ENCODE results near the gene KIAA1586.
"Not testable (repeated sequence)": the region's sequence is repeated elsewhere in the genome, so short reads cannot be mapped to it uniquely, and the experiment has no call there.

Gene KIAA1586

DNA sequence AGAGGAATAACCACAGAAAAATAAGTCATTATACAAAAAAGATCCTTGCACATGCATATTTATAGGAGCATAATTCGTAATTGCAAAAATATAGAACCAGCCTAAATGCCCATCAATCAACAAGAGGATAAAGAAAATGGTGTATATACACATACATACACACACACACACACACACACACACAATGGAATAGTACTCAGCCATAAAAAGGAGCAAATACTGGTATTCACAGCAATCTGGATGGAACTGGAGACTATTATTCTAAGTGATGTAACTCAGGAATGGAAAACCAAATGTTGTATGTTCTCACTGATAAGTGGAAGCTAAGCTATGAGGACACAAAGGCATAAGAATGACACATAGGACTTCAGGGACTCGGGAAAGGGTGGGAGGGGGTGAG lies 1.9 kb upstream of the KIAA1586 start:
- DNase-seq, result no peak

DNA sequence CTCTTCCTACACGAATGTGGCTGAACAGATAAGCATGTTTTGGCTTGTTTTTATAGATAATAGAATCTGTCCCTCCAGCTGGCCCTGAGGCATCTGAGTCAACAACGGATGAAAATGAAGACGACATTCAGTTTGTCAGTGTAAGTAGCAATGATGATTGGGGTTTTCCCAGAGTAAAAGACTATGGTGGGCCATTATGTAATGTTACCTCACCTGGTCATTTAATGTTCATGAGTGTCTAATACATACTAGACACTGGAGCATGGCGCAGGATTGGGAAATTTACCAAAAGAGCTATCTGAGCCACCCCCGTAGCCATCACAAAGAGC lies 728 bp downstream of the KIAA1586 start:
- not testable (repeated sequence) for DNase-seq

DNA sequence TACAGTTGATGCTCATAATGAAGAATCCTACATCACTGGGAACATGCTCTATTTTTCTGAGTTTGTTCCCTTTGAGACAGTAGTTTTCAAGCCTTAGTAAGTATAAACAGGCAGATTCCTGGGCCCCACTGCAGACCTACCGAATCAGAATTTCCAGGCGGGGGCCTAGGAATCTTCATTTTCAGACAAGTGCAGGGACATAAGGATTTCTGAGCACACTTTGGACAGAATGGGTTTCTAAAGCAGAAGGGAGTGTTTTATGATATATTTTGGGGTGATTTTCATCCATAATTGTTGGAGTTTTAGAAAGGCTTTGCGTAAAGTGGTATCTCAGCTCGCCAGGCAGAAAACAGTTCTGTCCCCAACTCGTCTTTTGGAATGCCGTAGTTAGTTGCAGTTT lies 1.4 kb downstream of the KIAA1586 start:
- DNase-seq, result not testable (repeated sequence)

DNA sequence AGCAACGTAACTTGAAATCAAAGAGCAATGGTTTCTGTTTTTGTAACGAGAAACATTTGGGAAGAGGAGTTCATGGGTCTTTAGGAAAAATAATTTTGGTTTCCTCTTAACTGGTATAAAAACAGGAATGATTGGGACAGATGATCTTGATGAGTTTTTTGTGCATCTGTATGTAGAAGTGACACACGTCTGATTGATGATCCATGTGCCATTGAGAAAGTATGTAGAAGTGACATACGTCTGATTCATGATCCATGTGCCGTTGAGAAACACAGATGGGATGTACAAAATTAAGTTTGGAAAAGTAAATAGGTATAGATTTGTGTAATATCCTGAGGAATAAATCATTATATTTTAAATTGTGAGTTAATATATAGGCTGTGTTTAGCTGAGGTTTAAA lies 2.1 kb downstream of the KIAA1586 start:
- peak; percentile 39 for DNase-seq

DNA sequence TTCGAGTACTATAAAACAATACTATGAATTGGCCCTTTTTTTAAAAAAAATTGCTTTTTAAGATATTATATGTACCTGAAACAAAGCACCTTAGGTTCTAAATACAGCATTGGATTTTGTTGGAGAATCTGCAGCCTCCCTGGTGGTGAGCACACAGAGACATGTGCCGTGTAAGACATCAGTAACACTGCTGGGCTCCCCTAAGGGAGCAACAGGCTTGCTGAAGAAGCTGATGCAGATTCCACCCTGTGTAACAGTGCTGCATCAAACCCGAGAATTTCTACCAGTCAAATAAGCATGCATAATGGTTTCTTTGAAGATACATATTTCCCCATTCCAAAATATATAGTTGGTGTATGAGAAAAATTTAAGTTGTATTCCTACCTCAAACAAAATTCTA lies 17.4 kb downstream of the KIAA1586 start:
- no peak for DNase-seq

DNA sequence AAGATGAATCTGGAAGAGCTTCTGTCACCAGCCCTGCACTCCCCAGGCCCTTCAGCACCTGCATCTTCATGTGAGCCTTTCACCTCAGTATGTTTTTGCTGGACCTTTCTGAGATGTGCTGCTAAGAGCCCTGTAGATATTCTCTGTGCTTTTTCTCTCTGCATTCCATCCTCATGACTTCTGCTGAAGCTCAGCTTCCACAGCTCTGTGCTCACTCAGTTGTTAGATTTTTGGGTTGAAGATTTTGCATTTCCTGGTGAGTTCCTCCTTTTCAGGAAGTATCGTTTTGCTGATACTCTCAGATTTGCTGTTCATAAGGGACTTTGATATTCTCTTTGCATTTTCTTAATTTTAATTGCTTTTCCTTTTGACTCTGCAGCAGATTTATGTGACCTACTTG lies 18.3 kb downstream of the KIAA1586 start:
- DNase-seq, result peak; percentile 38

DNA sequence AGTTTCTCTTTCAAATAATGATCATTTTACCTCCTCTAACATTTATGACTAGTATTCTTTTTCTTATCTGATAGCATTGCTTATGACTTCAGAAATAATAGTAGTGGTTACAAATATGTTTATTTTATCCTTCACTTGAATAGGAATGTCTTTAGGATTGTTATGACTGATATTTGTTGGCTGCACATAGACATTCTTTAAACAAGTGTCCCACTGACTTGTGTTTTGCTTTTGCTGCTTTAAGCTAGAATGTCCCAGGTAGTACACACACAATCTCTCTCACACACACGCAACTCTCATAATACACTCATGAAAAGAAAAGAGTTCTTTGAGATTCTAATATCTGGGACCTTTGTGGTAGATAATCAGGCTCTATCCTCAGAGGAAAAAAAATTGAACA lies 21.6 kb downstream of the KIAA1586 start:
- DNase-seq, result peak; percentile 2

DNA sequence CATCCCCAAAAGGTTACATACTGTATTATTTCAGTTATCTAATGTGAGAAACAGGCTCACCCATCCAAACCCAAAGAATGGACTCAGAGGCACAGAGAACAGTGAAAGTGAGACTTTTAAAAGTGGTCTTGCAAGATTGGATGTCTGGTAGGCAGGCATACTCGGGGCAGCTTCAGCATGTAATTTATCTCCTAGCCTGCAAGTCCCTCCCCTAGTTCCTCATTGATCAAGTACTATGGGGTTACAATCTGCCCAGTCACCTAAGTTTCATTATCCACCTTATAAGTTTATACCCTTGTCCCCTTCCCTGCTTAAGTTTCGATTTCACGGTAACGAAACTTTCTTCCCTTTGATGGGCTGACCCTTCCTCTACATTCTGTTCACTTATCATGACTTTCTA lies 22.7 kb downstream of the KIAA1586 start:
- no peak for DNase-seq

DNA sequence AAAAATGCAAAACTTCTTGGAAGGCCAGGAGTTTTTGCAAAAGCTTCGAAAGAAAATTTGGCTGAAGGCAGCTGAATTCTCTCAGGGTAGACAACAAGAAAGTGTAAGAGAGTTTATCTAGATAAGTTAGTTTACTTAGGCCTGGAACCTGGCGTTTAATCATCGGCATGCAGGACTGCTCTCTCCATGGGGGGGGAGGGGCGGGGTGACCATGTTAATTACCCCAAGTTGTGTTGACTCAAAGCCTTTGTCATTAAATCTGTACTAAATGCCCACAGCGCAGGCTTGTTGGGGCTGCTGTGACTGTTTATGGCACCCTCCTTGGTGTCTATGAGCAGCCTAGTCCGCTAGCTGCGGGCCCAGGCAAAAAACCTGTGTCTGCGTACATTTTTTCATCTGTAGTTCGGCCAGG lies 23.4 kb downstream of the KIAA1586 start:
- DNase-seq, result no peak

DNA sequence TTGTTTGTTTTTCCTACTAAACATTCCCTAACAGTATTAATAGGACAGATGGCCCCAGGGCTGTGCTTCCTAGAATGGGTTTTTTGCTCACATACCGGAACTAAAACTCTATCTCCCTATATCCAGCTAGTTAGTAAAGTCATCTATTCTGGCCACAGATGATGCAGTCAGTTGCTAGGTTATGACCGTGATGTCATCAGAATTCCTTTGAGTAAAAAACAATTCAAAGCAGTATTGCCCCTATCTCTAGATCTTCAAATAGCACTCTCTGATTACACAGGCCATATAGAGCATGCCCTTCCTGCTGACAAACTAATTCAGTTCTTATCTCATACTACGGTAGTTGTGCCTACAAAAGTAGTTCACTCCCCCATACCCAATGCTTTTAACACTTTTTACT lies 25.6 kb downstream of the KIAA1586 start:
- DNase-seq, result no peak

DNA sequence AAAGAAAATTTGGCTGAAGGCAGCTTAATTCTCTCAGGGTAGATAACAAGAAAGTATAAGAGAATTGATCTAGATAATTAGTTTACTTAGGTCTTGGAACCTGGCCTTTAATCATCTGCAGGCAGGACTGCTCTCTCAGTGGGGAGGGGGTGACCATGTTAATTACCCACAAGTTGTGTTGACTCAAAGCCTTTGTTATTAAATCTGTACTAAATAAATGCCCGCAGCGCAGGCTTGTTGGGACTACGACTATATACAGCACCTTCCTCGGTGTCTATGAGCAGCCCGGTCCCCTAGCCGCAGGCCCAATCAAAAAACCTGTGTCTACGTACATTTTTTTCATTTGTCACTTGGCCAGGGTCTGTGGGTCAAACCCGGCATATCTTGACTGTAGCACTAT lies 27.9 kb downstream of the KIAA1586 start:
- no peak for DNase-seq

DNA sequence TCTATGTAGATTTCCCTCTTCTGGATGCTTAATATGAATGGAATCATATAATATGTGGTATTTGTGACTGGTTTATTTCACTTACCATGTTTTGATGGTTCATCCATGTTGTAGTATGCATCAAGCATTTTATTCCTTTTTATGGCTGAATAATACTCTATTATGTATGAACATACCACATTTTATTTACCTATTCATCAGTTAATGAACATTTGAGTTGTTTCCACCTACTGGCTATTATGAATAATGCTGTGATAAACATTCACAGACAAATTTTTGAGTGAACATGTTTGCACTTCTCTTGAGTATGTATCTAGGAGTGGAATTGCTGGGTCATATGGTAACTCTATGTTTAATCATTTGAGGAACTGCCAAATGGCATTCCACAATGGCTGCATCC lies 28.6 kb downstream of the KIAA1586 start:
- peak; percentile 4 for DNase-seq

DNA sequence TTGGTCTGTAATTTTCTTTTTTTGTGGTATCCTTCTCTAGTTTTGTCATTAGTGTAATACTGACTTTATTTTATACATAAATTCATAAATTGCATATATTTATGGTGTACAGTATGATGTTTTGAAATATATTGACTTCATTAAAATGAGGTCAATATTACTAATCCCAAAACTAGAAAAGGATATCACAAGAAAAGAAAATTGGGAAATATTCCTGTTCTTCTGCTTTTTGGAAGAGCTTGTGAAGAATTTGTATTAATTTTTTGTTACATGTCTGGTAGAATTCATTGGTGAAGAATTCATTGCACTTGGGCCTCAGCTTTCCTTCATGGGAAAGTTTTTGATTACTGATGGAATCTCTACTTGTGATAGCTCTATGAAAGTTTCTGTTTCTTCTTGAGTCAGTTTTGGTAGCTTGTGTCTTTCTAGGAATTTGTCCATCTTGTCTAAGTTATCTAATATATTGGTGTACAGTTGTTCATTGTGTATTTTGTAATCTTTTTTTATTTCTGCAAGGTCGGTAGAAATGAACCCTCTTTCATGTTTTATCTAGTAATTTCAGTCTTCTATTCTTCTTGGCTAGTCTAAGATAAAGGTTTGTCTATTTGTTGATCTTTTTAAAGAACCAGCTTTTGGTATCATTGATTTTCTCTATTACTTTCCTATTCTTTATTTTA lies 32.2 kb downstream of the KIAA1586 start:
- DNase-seq, result no peak

DNA sequence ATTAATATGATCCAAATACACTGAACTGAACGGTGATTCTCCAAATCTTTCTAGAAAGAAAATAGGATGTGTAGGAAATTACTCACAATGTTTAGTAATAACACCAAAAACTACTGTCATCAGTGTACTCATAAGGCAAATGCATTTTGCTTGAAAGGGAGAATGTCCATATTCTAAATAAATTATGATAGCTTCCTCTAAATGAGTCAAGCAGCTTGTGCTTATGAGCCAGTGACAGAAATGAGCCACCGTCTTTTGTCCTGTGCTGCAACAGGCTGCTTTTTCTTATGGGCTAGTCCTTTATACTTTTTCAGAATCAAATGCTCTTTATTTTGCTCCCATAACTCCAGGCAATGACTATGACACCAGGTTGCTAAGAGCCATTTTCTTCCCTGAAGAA lies 39.0 kb downstream of the KIAA1586 start:
- DNase-seq, result no peak

DNA sequence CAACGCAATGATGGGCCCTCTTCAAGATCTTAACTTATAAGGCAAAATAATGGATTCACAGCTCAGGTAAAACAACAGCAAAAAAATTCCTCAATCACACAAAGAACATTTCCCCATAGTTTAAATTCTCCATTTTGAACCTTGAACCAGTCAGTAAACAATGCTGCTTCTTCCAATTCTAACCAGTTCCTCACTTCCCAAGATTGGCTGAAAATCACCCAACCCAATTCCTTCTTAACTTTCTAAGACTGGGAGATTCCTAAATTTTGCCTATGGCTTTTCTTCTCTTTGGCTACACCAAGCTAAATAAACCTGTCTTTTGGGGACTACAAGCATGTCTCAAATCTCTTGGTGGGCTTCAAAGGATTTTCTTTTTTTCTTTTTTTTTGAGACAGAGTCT lies 40.4 kb downstream of the KIAA1586 start:
- DNase-seq, result no peak

DNA sequence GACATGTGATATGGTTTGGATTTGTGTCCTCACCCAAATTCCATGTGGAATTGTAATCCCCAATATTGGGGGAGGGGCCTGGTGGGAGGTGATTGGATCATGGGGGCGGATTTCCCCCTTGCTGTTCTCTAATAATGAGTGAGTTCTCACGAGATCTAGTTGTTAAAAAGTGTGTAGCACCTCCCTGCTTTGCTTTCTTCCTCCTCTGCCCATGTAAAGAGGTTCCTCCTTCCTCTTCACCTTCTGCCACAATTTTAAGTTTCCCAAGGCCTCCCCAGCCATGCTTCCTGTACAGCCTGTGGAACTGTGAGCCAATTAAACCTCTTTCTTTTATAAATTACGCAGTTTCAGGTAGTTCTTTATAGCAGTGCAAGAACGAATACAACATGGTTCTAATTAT lies 41.4 kb downstream of the KIAA1586 start:
- peak; percentile 5 for DNase-seq

DNA sequence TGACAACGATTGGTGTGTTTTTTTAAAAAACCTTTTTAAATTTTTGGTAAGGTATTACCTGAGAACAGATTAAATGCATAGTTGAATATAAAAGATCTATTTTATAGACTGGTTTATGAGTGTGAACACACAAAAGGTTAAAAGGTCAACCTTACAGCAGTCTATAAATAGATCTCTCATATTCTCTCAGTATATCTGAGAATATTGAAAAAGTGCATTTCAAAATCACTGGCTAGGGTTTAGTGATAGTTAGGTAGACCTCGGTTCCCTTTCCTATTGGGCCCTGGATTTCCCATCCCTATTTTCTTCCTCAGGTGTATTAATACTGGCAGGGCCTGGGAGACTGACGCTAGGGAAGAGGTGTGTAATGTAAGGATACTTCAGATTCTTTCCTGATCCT lies 42.8 kb downstream of the KIAA1586 start:
- DNase-seq, result no peak

DNA sequence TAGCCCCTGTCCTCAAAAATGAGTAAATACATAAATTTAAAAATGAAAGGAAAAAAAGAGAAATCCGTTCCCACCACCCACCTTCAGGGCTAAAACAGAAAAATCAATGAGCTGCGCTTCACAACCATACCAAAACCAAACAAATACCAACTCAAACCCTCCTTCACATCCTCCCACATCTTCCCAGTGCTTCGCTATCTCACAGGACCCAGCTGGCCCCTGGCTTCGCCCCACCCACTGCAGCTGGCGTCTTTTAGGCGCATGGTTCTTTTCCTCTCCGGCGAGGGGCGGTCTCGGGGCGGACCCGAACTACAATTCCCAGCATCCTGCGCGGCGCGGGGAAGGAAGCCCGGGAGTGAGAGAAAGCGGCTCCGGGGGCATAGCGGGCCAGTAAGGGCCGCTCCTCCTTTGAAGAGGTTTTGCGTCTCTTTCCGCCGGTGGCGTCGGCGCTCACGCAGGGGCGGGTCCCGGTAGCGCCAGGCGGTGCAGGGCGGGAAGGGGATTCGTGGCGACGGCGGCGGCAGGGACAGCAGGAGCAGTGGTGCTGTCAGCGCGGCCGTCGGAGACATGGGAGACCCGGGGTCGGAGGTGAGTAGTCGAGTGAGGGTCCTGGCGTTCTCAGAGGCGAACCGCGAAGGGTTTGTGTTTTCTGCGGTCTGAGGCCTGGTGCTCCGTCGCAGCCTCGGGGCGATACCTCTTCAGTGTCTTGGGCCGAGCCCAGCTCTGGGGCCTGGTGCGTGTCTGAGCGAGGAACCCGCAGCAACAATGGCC lies 43.4 kb downstream of the KIAA1586 start, which contains the start of gene ZNF451:
Gene ZNF451, plus strand, starts transcription at position 502 of the 771 bp plus-strand sequence. Its CDS starts 66 bp downstream, at position 568.
- peak; percentile 98 for DNase-seq

DNA sequence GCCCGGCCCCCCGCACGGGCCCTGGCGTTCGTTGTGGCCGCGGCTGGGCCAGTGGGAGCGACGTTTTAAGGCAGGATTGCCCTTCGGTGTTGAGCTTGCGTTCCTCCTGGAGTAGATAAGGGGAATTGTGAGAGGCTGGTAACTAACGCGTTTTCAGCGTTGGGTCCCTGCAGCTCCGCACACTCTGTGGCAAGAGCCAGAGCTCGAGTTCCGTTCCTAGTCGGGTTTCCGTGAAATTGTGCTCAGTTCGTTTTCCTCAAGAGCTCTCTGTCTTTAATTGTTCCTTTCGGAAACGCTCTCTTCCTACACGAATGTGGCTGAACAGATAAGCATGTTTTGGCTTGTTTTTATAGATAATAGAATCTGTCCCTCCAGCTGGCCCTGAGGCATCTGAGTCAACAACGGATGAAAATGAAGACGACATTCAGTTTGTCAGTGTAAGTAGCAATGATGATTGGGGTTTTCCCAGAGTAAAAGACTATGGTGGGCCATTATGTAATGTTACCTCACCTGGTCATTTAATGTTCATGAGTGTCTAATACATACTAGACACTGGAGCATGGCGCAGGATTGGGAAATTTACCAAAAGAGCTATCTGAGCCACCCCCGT lies 44.1 kb downstream of the KIAA1586 start:
- not testable (repeated sequence) for DNase-seq

DNA sequence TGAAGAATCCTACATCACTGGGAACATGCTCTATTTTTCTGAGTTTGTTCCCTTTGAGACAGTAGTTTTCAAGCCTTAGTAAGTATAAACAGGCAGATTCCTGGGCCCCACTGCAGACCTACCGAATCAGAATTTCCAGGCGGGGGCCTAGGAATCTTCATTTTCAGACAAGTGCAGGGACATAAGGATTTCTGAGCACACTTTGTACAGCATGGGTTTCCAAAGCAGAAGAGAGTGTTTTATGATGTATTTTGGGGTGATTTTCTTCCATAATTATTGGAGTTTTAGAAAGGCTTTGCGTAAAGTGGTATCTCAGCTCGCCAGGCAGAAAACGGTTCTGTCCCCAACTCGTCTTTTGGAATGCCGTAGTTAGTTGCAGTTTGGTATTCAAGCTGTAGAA lies 44.9 kb downstream of the KIAA1586 start:
- DNase-seq, result not testable (repeated sequence)

DNA sequence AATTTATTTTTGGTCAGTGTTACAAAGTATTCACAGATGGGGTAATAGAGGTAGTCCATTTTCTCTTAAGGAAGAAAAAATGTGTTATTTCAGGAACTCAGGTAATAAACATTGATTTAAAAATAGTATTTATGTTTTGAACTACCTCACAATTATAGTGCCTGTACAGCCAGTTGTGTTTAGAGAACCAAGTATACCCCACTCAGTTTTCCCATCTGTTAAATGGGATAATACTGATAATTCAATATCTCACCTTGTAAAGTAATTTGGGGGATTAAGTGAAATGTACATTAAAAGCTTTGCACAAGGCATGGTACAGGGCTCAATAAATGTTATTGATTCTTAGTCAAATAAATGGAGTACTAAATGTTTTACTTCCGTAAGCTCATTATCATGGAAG lies 48.2 kb downstream of the KIAA1586 start:
- DNase-seq, result no peak

DNA sequence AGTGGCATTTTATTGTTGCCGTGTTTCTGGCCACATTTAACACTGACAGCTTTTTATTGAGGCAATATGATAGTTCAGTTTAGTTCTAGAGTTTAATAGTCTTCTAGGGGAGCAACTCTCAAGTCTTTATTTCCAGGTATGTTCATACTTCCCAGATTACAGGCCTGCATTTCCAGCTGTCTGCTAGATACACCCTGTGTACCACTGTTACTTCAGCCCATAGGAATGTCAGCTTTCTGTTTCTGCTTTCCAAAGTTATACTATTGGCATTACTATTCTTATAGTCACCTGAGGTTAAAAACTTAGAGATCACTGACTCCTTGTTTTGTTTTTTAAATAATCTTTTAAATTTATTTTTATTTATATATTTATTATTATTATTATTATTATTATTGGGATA lies 51.1 kb downstream of the KIAA1586 start:
- DNase-seq, result peak; percentile 21

DNA sequence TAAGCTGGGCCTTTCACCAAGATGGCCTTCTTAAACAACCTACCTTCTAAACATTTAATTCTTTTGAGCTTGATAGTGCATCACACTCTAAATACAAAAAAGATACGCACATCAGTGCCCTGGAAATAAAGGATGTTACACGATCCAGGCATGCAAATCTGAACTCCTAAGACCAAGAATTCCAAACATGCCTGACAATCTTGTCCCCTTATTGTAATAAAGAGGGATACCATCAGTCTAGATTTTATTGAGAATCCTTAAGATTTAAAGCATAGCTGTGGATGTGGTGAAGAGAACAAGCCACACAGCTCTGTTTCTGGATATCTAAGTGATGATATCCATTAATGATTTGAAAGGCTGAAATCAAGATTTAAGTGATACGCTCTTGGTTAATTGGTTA lies 56.5 kb downstream of the KIAA1586 start:
- DNase-seq, result peak; percentile 31

DNA sequence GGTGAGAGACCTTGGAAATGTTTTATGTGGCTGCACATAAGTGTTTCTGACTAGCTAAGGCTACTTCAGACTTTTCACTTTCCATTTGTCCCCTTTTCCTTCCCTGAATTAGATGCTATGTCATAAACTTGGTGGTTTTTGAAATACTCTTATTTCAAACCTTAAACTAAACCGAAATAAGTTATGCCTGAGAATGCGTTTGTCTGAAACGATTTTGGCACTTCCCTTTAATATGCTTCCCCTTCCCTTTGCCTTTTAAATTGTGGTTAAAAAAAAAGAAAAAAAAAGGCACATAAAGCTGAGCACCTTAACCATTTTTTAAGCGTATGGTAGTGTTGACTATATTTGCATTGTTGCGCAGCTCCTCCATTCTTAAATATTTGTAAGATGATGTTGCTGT lies 57.8 kb downstream of the KIAA1586 start:
- DNase-seq, result no peak

All from fibroblast of skin of abdomen (primary cell).